ENCODE data around the gene CARD10. TPM values are rescaled to one million over a fixed set of nuclear protein-coding genes. Genes with fewer than 3 reads are reported as not detected.

CARD10 gene
- total RNA-seq, 1 experiment from 2014 or later, result 17.5 TPM

GRCh38 chr22:37552524-37553163 lies 33.4 kb upstream of the CARD10 start (continued):
- TF ChIP-seq USF1 (CRISPR knock-in tag; IDR thresholded peaks at IDR 0.05), result no peak
- no peak for TF ChIP-seq ZNF121 (CRISPR knock-in tag; IDR thresholded peaks at IDR 0.05)
- no peak for TF ChIP-seq CREB1 (CRISPR knock-in tag; IDR thresholded peaks at IDR 0.05)
- no peak for TF ChIP-seq SMAD4 (CRISPR knock-in tag; IDR thresholded peaks at IDR 0.05)

GRCh38 chr22:37551981-37552380 lies 32.8 kb upstream of the CARD10 start:
- Mint-ChIP-seq H3K4me1 (peaks cover 41% of the 10 kb centered on the region), H3K4me3 (no peak overlapping the region), H3K36me3 (no peaks in the 10 kb centered on the region), H3K27me3 (ENCODE audit: low read depth) (peaks cover 23% of the 10 kb centered on the region), H3K9me3 (no peaks in the 10 kb centered on the region), H3K27ac (no peak overlapping the region)
- ATAC-seq (no peak), DNase-seq (ENCODE audit: low spot score) (no peak)
- ChIA-PET CTCF (interaction anchor here (0.7 to 16.5 kb wide), 5 partner anchors 10 to 79 kb away, joined by 3 to 728 read pairs (median 7); partner anchors contain the start of gene CDC42EP1), POLR2A (interaction anchor here (1.2 kb wide), 1 partner anchor 10 kb away, joined by 6 read pairs; no protein-coding TSS in a partner anchor)
- TF ChIP-seq AR (CRISPR knock-in tag; IDR thresholded peaks at IDR 0.05) (no peak), ZNF317 (CRISPR knock-in tag; IDR thresholded peaks at IDR 0.05; ENCODE audit: borderline replicate concordance, low read depth) (no peak), IRF2 (CRISPR knock-in tag; IDR thresholded peaks at IDR 0.05; ENCODE audit: borderline replicate concordance, low read depth) (no peak), PREB (CRISPR knock-in tag; IDR thresholded peaks at IDR 0.05; ENCODE audit: borderline replicate concordance) (no peak), HMGXB4 (CRISPR knock-in tag; IDR thresholded peaks at IDR 0.05) (no peak), NR3C1 (CRISPR knock-in tag; conservative IDR thresholded peaks at IDR 0.05; ENCODE audit: low read depth) (no peak), E2F1 (CRISPR knock-in tag; IDR thresholded peaks at IDR 0.05) (no peak), ZNF416 (CRISPR knock-in tag; IDR thresholded peaks at IDR 0.05) (no peak), E2F4 (CRISPR knock-in tag; IDR thresholded peaks at IDR 0.05; ENCODE audit: borderline replicate concordance, low read depth) (no peak), SP1 (CRISPR knock-in tag; conservative IDR thresholded peaks at IDR 0.05) (no peak), PRDM15 (CRISPR knock-in tag; IDR thresholded peaks at IDR 0.05) (no peak), TP53 (CRISPR knock-in tag; IDR thresholded peaks at IDR 0.05) (no peak), ZBTB43 (CRISPR knock-in tag; IDR thresholded peaks at IDR 0.05) (no peak), RORB (CRISPR knock-in tag; IDR thresholded peaks at IDR 0.05) (no peak), ETV6 (CRISPR knock-in tag; IDR thresholded peaks at IDR 0.05) (no peak)

Data from WTC11 (cell line).